Activated naive CD4-positive, alpha-beta T cell treated with anti-CD3 and anti-CD28 coated beads, Interleukin-2, amount 50 U/mL, for 72 hours (primary cell): ENCODE results near the gene DAB1. TPM values are rescaled to one million over a fixed set of nuclear protein-coding genes. Genes with fewer than 3 reads are reported as not detected.

Experiments used
- ATAC-seq, 2 donors: fragments of 150-1000 bp; cut with Tn5 transposase; 2 replicates each; pipeline ENCODE4 v1.10.0; 2021; ENCODE audit warnings: mild to moderate bottlenecking in 2 of 2, moderate library complexity in 2 of 2
- DNase-seq, 2 donors: peaks; one replicate each; pipeline ENCODE4 v3.0.0; 2021 to 2022; ENCODE audit warnings: low spot score in 2 of 2
- H3K27ac Mint-ChIP-seq, 2 donors: one replicate each; pipeline ENCODE4 v1.8.0; 2022; ENCODE audit warnings: mild to moderate bottlenecking in 2 of 2, mixed read lengths in 2 of 2
- H3K36me3 Mint-ChIP-seq, 2 donors: one replicate each; pipeline ENCODE4 v1.8.0; 2022; ENCODE audit warnings: mixed read lengths in 2 of 2
- H3K9me3 Mint-ChIP-seq, 2 donors: one replicate each; pipeline ENCODE4 v1.8.0; 2022; ENCODE audit warnings: mixed read lengths in 2 of 2
- total RNA-seq, 2 donors: library from RNA; stranded (reverse); gene quantifications; one replicate each; pipeline ENCODE4 v1.2.3, GENCODE V29; 2022

The DAB1 gene
- total RNA-seq, 2 donors from 2014 or later: 0.14 TPM; not detected in 1

DNA sequence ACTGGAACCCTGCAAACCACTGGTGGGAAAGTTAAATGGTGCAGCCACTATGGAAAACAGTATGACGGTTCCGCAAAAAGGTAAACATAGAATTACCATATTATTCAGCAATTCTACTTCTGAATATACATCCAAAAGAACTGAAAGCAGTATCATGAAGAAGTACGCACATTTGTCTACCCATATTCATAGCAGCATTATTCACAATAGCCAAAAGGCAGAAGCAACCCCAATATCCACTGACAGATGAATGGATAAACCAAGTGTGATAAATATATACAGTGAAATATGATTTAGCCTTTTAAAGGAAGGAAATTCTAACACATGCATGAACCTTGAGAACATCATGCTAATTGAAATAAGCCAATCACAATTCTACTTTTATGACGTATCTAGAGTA, 39.6 kb downstream of the DAB1 start:
- no peak for ATAC-seq

DNA sequence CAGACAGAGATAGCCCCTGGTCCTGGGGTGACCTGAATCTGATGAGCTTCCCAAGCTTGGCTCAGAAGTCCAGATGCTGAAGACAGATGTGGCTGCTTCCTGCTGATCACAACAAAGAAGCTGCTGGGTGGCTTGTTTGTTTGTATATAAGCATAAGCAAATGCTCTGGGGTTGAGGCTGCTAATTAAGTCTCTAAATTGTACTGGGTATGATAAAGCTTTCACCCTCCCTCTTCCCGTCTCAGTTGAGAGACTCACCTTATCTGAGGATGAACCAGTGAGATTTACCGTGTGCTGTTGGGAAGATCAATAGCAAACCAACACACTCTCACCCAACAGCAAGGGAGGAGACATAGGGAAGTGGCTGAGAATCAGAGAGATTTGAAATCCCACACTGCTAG, 42.0 kb downstream of the DAB1 start:
- peaks cover 0 to 4% of the 10 kb centered on the region in 2 donors for H3K36me3 Mint-ChIP-seq

More for the DNA sequence above, 39.6 kb downstream of the DAB1 start:
- H3K27ac Mint-ChIP-seq: no peak overlapping the region
- peaks cover 5 to 12% of the 10 kb centered on the region in 2 donors for H3K9me3 Mint-ChIP-seq
- DNase-seq: no peak
- H3K36me3 Mint-ChIP-seq: peaks cover 0 to 4% of the 10 kb centered on the region in 2 donors

DNA sequence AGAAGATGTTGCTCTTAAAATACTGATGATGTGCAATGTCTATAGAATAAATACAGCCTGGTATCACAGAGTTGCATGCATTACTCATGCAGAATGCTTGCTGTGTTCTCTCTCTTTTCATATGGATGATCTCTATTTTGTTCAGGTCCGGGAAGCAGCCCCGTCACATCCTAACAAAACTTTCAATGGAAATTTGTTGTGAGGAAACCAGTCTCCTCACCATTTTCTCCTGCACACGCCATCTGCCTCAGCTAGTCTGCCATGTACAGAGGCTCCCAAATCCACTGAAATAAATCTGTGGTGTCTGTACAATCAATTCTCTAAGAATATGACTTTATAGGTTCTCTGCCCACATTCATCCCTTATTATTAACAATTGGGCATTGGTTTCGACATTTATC, 42.4 kb downstream of the DAB1 start:
- DNase-seq (no peak), ATAC-seq (no peak)
- peaks cover 0 to 8% of the 10 kb centered on the region in 2 donors for H3K9me3 Mint-ChIP-seq
- no peak overlapping the region for H3K27ac Mint-ChIP-seq
- H3K36me3 Mint-ChIP-seq: peaks cover 0 to 4% of the 10 kb centered on the region in 2 donors

More for the DNA sequence above, 42.0 kb downstream of the DAB1 start:
- ATAC-seq (no peak), DNase-seq (no peak)
- peaks cover 0 to 8% of the 10 kb centered on the region in 2 donors for H3K9me3 Mint-ChIP-seq
- no peak overlapping the region for H3K27ac Mint-ChIP-seq

DNA sequence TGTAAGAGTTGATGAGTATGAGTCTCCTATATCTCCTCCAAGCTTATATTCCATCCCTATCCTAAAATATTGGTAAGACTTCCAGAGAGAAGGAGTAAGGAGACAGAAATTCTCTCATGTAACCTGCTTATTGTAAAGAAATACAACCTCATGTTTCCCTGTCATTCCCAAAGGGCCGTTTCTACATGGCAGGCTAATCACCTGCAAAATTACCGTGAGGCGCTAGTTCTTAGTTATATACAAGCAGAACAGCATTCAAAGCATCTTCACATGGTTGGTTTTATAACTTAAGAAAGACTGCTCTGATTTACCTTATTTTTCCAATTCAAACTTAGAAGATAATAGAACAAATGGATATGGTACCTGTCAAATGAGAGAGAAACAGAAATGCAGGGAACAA, 42.9 kb downstream of the DAB1 start:
- H3K36me3 Mint-ChIP-seq: peaks cover 0 to 4% of the 10 kb centered on the region in 2 donors
- peaks cover 0 to 8% of the 10 kb centered on the region in 2 donors for H3K9me3 Mint-ChIP-seq
- DNase-seq (no peak), ATAC-seq (no peak)
- no peak overlapping the region for H3K27ac Mint-ChIP-seq

DNA sequence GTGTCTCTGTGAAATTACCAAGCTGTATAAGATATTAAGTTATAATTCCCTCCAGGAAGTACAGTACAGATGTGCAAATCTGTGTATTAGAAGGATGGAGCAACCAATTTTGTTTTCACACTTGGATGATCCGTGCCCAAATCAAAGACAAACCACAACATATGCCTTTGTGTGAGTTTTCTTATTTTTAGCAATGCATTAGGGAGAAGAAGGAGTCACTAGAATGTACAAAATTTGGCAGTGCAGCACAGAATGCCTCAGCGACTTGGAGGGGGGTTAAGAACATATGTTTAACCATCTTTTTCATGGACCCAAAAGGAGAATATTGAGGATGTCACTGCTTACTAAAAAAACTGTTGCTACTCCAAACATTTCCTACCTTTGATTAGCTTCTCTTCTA, 45.3 kb downstream of the DAB1 start:
- Mint-ChIP-seq H3K27ac (no peak overlapping the region), H3K9me3 (peaks cover 0 to 4% of the 10 kb centered on the region in 2 donors), H3K36me3 (peaks cover 0 to 4% of the 10 kb centered on the region in 2 donors)
- ATAC-seq (no peak), DNase-seq (no peak)

DNA sequence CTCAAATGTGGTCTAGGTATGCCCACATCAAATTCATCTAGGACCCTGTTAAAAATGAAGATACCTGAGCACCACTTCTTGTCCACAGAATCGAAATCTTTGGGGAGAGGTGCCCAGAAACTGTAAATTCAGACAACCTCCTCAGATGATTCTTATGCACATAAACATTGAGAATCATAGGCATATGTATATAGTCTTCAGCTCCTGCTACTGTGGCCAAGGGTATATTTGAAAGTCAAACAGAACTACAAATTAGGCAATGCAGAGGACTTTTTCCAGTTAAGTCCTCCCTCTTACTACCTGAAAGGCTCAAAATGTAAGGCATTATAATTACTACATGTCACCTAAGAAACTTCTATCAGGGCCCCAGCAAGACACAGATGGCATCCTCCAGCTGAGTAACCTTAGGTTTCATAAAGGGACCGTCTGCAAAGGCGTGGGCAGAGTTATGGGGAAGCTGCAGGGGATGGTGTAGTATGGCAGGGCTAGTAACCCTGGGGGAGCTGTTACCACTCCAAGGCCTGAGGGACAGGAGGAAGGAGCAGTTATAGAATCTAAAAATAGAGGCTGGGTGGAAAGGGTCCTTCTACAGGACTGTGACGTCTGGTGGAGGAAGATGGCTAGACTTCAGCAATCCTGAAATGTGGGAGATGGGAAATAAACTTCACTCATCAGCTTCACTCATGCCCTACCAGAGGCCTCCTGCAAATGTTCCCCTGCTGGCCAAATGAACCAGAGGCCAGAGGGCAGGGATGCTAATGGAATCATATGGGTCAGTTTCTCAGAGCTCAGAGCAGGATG, 46.3 kb downstream of the DAB1 start:
- H3K9me3 Mint-ChIP-seq: no peaks in the 10 kb centered on the region
- H3K36me3 Mint-ChIP-seq: peaks cover 0 to 4% of the 10 kb centered on the region in 2 donors
- DNase-seq: no peak
- no peak overlapping the region for H3K27ac Mint-ChIP-seq
- no peak for ATAC-seq

DNA sequence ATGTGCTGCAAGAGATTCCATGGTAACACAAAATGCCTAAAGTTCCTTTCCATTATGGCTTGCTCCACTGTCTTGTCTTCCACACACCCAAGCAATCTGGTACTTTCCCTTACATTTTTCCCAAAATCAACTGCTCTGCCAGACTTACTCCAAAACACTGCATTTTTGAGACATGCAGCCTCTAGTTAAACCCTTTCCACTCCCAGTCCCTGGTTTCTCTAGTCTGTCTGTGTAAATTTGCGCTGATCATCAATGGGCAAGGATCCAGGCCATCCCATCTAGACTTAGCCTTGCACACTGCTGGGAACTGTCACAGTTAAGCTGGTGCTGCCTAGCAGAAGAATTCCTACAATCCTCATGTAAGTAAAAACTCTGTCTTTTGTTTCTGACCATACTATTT, 47.8 kb downstream of the DAB1 start:
- DNase-seq (no peak), ATAC-seq (no peak)
- Mint-ChIP-seq H3K36me3 (peaks cover 0 to 4% of the 10 kb centered on the region in 2 donors), H3K27ac (no peak overlapping the region), H3K9me3 (no peaks in the 10 kb centered on the region)

DNA sequence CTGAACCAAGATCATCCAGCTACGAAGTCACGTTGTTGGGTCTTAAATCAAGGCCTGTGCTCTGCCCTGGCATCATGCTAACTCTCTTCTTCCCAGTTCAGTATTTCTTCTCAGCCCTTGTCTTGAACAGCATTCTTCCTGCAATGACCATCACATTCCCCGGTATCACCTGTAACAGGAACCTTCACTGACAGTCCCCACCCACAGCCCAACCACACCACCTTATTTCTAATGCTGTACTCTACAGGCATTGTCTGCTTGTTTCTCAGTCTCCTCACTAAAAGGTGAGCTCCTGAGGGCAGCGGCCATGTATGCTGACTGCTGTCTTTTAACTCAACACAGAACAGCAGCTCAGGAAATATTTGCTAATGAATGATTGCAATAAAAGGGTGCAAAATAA, 54.0 kb downstream of the DAB1 start:
- DNase-seq (no peak), ATAC-seq (no peak)
- Mint-ChIP-seq H3K27ac (no peak overlapping the region), H3K36me3 (peaks cover 7% of the 10 kb centered on the region in 2 donors), H3K9me3 (peaks cover 6% of the 10 kb centered on the region in 2 donors)

DNA sequence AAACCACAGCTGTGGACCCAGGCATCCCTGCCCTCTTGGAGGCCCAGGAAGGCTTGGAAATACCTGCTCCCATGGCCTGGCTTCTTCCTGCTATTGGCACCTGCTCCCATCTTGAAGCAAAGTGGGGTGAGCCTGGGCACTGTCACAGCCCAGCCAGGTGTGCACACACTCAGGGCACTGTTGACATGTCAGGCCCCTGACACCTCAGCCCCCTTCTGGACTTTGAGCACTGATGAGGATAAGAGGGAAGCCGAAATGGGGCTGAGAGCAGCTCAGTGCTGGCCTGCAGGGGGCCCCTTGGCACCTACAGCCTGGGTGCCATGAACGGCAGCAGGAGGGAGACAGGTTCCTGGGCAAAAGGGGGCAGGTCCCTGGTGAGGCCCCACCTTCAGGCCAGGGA, 55.9 kb downstream of the DAB1 start:
- ATAC-seq: no peak
- Mint-ChIP-seq H3K36me3 (peaks cover 7% of the 10 kb centered on the region in 2 donors), H3K9me3 (peaks cover 6% of the 10 kb centered on the region in 2 donors), H3K27ac (no peak overlapping the region)
- no peak for DNase-seq

DNA sequence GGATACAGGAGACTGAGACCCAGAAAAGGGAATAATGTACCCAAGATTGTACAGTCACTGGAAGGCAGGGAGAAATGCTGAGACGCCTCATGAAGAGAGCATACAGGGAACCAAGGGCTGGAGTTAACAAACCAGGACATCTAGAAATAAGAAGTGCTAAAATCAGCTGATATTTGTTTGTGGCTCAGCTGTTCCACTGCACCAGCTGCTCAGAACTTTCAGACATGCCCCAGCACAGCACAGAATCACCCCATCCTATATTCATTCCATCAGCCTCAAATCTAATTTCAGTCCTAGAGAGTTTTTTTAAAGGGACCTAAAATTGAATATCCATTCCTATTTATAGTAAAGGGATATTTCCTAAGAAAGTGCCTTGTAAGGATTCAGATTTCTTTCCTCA, 60.2 kb downstream of the DAB1 start:
- no peak overlapping the region for H3K27ac Mint-ChIP-seq
- H3K9me3 Mint-ChIP-seq: peaks cover 2% of the 10 kb centered on the region in 2 donors
- ATAC-seq: no peak
- peaks cover 3% of the 10 kb centered on the region in 2 donors for H3K36me3 Mint-ChIP-seq
- DNase-seq: no peak

DNA sequence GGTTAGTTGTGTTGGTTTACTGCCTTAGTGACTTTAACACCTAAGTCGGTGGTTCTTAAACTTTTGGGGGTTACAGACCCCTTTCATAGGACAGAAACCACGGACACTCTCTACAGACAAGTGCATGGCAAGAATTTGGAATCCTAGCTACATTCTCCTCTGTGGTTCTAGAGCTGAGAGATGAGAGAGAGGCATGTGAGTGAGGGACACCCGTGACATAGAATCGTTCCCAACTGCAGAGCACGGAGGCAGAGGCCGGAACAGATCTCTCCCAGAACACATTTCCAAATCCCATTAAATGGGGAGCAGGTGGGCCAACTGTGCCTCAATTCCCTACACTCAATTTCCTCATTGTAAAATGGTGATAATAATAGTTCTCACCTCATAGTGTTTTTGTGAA, 60.7 kb downstream of the DAB1 start:
- ATAC-seq (no peak), DNase-seq (no peak)
- Mint-ChIP-seq H3K9me3 (no peaks in the 10 kb centered on the region), H3K27ac (no peak overlapping the region), H3K36me3 (no peaks in the 10 kb centered on the region)

DNA sequence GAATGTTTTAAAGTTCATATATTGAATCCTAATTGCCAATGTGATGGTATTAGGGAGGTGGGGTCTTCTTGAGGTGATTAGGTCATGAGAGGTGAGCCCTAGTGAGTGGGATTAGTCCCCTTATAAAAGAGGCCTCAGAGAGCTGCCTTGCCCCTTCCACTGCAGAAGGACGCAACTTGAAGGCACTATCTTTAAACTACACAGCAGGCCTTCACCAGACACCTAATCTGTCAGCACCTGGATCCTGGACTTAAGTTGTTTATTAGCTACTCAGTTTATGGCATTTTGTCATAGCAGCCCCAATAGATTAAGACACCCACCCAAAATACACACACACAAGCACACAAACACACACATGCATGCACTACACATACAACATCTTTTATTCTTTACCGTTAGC, 61.4 kb downstream of the DAB1 start:
- H3K27ac Mint-ChIP-seq: no peak overlapping the region
- no peaks in the 10 kb centered on the region for H3K36me3 Mint-ChIP-seq
- H3K9me3 Mint-ChIP-seq: peaks cover 0 to 1% of the 10 kb centered on the region in 2 donors
- ATAC-seq (no peak), DNase-seq (no peak)

DNA sequence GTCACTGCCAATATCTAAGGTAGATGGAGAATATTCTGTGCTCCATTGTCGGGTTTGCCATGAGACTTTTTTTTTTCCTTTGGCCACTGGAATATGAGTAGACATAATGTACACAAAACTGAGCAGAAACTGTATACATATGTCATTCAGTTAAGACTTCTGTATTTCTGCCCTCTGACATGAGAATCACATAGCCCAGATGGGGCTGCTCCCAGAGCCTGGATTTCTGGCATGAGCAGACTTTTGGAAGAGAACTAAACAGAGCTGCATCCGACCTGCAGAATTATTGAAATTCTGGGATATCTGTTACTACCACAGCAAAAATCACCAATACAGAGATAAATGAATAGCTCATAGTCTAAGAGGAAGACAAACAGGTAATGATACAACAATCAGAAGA, 62.3 kb downstream of the DAB1 start:
- no peaks in the 10 kb centered on the region for H3K36me3 Mint-ChIP-seq

DNA sequence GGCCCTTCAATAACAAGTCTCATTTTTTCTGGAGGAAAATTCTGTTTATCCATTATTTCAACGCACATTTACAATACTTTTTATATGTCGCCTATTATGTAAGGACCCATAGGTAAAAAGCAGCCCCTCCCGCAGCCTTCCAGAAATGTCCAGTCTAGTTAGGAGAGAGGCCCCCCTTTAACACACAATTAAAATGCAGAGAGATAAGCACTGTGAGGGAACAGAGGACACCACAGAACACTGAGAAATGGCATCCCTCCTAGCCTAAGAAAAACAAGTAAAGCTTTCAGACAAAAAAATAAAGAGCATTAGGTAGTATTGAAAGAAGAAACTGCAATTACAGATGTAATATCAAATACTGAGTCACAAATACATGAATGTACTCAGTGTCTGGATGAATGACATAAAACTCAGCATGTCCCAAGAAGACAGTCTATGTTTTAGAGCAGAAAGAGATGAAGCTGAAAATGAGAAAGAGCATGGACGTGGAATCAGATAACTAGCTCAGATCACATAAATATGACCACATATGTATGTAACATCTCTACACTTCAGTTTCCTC, 62.9 kb downstream of the DAB1 start:
- Mint-ChIP-seq H3K36me3 (no peaks in the 10 kb centered on the region), H3K27ac (no peak overlapping the region), H3K9me3 (peaks cover 0 to 3% of the 10 kb centered on the region in 2 donors)
- DNase-seq (no peak), ATAC-seq (no peak)

More for the DNA sequence above, 62.3 kb downstream of the DAB1 start:
- Mint-ChIP-seq H3K27ac (no peak overlapping the region), H3K9me3 (peaks cover 0 to 3% of the 10 kb centered on the region in 2 donors)
- ATAC-seq (no peak), DNase-seq (no peak)

DNA sequence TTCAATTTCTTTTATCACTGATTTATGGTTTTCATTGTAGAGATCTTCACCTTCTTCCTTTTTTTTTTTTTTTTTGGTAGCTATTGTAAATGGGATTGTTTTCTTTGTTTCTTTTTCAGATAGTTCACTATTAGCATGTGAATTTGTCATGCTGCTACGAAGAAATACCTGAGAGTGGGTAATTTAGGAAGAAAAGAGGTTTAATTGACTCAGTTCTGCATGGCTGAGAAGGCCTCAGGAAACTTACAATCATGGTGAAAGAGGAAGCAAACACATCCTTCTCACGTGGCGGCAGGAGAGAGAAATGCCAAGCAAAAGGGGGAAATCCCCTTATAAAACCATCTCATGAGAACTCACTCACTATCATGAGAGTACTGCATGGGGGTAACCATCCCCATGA, 66.4 kb downstream of the DAB1 start:
- Mint-ChIP-seq H3K27ac (no peak overlapping the region), H3K9me3 (peaks cover 0 to 9% of the 10 kb centered on the region in 2 donors)
- no peak for DNase-seq

DNA sequence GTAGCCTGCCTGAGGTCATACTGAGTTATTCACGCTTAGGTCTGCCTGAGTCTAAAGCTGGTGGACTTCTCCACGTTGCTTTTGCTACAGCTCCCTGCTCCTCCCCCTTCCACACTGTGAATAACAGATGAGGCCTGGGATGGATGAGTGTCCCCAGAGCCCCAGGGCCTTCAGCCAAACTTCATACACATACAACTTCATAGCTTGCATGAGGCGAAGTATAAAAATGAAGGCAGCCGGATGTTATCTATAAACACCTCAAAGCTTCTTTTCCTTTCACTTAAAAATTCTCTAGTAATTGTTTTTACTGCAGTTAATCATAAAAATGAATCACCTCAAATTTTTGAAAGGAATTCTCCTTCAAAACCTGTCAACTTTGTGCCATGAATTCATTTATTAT, 70.2 kb downstream of the DAB1 start:
- Mint-ChIP-seq H3K36me3 (no peaks in the 10 kb centered on the region), H3K9me3 (peaks cover 0 to 9% of the 10 kb centered on the region in 2 donors), H3K27ac (no peak overlapping the region)
- DNase-seq: no peak
- ATAC-seq: no peak

More for the DNA sequence above, 66.4 kb downstream of the DAB1 start:
- no peak for ATAC-seq
- no peaks in the 10 kb centered on the region for H3K36me3 Mint-ChIP-seq

DNA sequence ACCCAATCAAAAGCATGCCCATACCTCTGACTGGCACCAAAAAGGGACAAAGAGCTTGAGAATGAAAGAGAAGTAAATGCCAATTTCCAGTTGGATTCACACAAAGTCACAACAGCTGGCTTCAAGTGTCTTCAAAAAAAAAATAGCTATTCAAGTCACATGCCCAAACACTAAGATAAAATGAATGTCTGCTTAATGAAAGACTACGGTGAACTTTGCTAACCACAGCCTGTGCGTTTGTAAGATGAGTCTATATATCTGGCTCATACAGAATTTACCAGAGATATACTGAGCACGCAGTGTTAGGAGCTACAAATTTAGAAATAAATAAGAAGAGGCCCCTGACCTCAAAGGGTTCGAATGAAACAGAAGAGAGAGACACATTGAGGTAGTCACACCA, 73.2 kb downstream of the DAB1 start:
- Mint-ChIP-seq H3K36me3 (no peaks in the 10 kb centered on the region), H3K27ac (no peak overlapping the region), H3K9me3 (peaks cover 0 to 10% of the 10 kb centered on the region in 2 donors)
- ATAC-seq: no peak
- DNase-seq: no peak

DNA sequence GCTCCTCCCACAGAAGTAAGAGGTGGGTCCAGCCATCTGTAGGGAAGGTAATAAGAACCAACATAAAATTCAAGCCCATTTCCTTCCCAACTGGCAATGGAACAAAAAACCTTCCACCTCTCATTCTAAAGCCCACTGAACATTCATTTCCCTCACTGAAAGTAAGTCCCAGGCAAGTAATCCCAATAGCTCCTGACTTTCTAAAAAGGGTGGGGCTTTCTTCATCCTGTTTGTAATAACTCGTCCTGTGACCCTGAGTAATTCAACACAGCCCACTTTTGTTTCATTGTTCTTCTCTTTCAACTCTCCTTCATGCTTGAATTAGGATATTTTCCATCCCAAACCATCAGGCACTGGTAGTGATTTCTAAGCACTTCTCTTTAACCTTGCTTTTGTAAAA, 74.9 kb downstream of the DAB1 start:
- no peak for DNase-seq
- Mint-ChIP-seq H3K36me3 (no peaks in the 10 kb centered on the region), H3K9me3 (peaks cover 0 to 4% of the 10 kb centered on the region in 2 donors), H3K27ac (no peak overlapping the region)
- ATAC-seq: no peak
